Calu3 (cell line): Measurements from ENCODE around the gene TBC1D10B. TPM values are rescaled to one million over a fixed set of nuclear protein-coding genes. Genes with fewer than 3 reads are reported as not detected.
A peak's percentile ranks its signal among the peaks of the same experiment; 100 is the strongest.

Experiments used
- BruUV-seq: library from RNA; stranded (reverse); fragments of 400-500 nt; replicated peaks from 2 replicates; lab custom pipeline; 2021; lab: Mats Ljungman, UMichigan
- CTCF ChIA-PET: fragments of 300-600 bp; sonication (Branson Sonifier 250); formaldehyde crosslinking; loops from one replicate; lab custom pipeline; 2022; ENCODE audit warnings: antibody characterized with exemption; lab: Charles Lee
- DNase-seq: peaks from one replicate; pipeline ENCODE4 v3.0.0; 2022
- H3K27ac Mint-ChIP-seq: one replicate; pipeline ENCODE4 v1.8.0; 2022; ENCODE audit warnings: mixed read lengths; ENCODE audit not compliant: unreplicated experiment
- H3K27me3 Mint-ChIP-seq: one replicate; pipeline ENCODE4 v1.8.0; 2022; ENCODE audit warnings: mixed read lengths; ENCODE audit not compliant: unreplicated experiment
- H3K36me3 Mint-ChIP-seq: one replicate; pipeline ENCODE4 v1.8.0; 2022; ENCODE audit warnings: mild to moderate bottlenecking, moderate library complexity, mixed read lengths; ENCODE audit not compliant: insufficient read depth, unreplicated experiment
- H3K4me1 Mint-ChIP-seq: one replicate; pipeline ENCODE4 v1.8.0; 2022; ENCODE audit warnings: mild to moderate bottlenecking, low read depth, mixed read lengths; ENCODE audit not compliant: unreplicated experiment
- H3K4me3 Mint-ChIP-seq: one replicate; pipeline ENCODE4 v1.8.0; 2022; ENCODE audit warnings: mild to moderate bottlenecking, low read depth, moderate library complexity, mixed read lengths; ENCODE audit not compliant: unreplicated experiment
- H3K9me3 Mint-ChIP-seq: one replicate; pipeline ENCODE4 v1.8.0; 2022; ENCODE audit warnings: low read depth, mixed read lengths; ENCODE audit not compliant: unreplicated experiment
- CTCF ChIP-seq: fragments of 200-600 bp; IDR thresholded peaks from one replicate; pipeline ENCODE4 v1.8.0; 2022; ENCODE audit warnings: antibody characterized with exemption; ENCODE audit not compliant: unreplicated experiment
- intact Hi-C: fragments of 100-400 bp; cut with micrococcal nuclease; formaldehyde crosslinking; loops from one replicate; pipeline ENCODE4 v1.10.0; 2022; ENCODE audit not compliant: unreplicated experiment
- total RNA-seq: library from RNA; stranded (reverse); gene quantifications from 2 replicates; pipeline ENCODE4 v1.2.3, GENCODE V29; 2022

The TBC1D10B gene
- total RNA-seq, 1 experiment from 2014 or later: 66.4 TPM

- H3K4me3 Mint-ChIP-seq: no peak overlapping the region
- no peaks in the 10 kb centered on the region for H3K9me3 Mint-ChIP-seq
- peaks cover 66% of the 10 kb centered on the region for H3K36me3 Mint-ChIP-seq
- peaks cover 16% of the 10 kb centered on the region for H3K4me1 Mint-ChIP-seq
- peak overlapping the region; percentile 9 for H3K27ac Mint-ChIP-seq
- CTCF ChIA-PET: no interaction called here
- no TSS peak for BruUV-seq
- no peak for DNase-seq
- H3K27me3 Mint-ChIP-seq: no peaks in the 10 kb centered on the region
- intact Hi-C loops: no loop called here
- TF ChIP-seq CTCF: no peak
These were observed 20.0 kb downstream of the TBC1D10B start for GRCh38 chr16:30350134-30350871.

- no peak for DNase-seq
- peaks cover 60% of the 10 kb centered on the region for H3K36me3 Mint-ChIP-seq
- CTCF ChIA-PET: no interaction called here
These were observed 20.6 kb downstream of the TBC1D10B start for GRCh38 chr16:30349675-30350074.

GRCh38 chr16:30348929-30349328 lies 21.4 kb downstream of the TBC1D10B start:
- no peak for DNase-seq
- intact Hi-C loops: no loop called here
- no peak overlapping the region for H3K27ac Mint-ChIP-seq
- no peak for TF ChIP-seq CTCF
- H3K9me3 Mint-ChIP-seq: no peaks in the 10 kb centered on the region
- H3K36me3 Mint-ChIP-seq: peaks cover 53% of the 10 kb centered on the region
- peaks cover 9% of the 10 kb centered on the region for H3K4me1 Mint-ChIP-seq
- H3K4me3 Mint-ChIP-seq: no peak overlapping the region
- no TSS peak for BruUV-seq
- CTCF ChIA-PET: interaction anchor here (0.5 kb wide), 1 partner anchor 9 kb away, joined by 3 read pairs; no protein-coding TSS in a partner anchor
- no peaks in the 10 kb centered on the region for H3K27me3 Mint-ChIP-seq

More at GRCh38 chr16:30349675-30350074, 20.6 kb downstream of the TBC1D10B start:
- Mint-ChIP-seq H3K27me3 (no peaks in the 10 kb centered on the region), H3K4me3 (no peak overlapping the region), H3K27ac (no peak overlapping the region), H3K9me3 (no peaks in the 10 kb centered on the region), H3K4me1 (peaks cover 16% of the 10 kb centered on the region)
- no TSS peak for BruUV-seq
- intact Hi-C loops: no loop called here
- TF ChIP-seq CTCF: no peak

GRCh38 chr16:30348113-30348512 lies 22.2 kb downstream of the TBC1D10B start:
- DNase-seq: no peak
- intact Hi-C loops: no loop called here
- no peak for TF ChIP-seq CTCF
- BruUV-seq: no TSS peak
- H3K9me3 Mint-ChIP-seq: no peaks in the 10 kb centered on the region
- peaks cover under 1% of the 10 kb centered on the region for H3K4me1 Mint-ChIP-seq
- peaks cover 44% of the 10 kb centered on the region for H3K36me3 Mint-ChIP-seq
- no peak overlapping the region for H3K4me3 Mint-ChIP-seq
- no peak overlapping the region for H3K27ac Mint-ChIP-seq
- H3K27me3 Mint-ChIP-seq: no peaks in the 10 kb centered on the region
- CTCF ChIA-PET: no interaction called here
